ENCODE measurements around the gene KLHL3.
A peak's percentile ranks its signal among the peaks of the same experiment; 100 is the strongest.

The KLHL3 gene

GRCh38 chr5:137666461-137666850, 69.4 kb downstream of the KLHL3 start:
- TF ChIP-seq CTCF (IDR thresholded peaks at IDR 0.05) (no peak), ZFX (IDR thresholded peaks at IDR 0.05; ENCODE audit: borderline replicate concordance) (no peak)

GRCh38 chr5:137665678-137666460, 70.0 kb downstream of the KLHL3 start:
- TF ChIP-seq CTCF (IDR thresholded peaks at IDR 0.05): no peak
- TF ChIP-seq ZFX (IDR thresholded peaks at IDR 0.05; ENCODE audit: borderline replicate concordance): no peak
- no peak overlapping the region for H3K27ac ChIP-seq

More at GRCh38 chr5:137666461-137666850, 69.4 kb downstream of the KLHL3 start:
- no peak overlapping the region for H3K27ac ChIP-seq

GRCh38 chr5:137660349-137660817, 75.5 kb downstream of the KLHL3 start:
- no peak for TF ChIP-seq ZFX (IDR thresholded peaks at IDR 0.05; ENCODE audit: borderline replicate concordance)
- peak; percentile 90 for TF ChIP-seq CTCF (IDR thresholded peaks at IDR 0.05)
- no peak overlapping the region for H3K27ac ChIP-seq

GRCh38 chr5:137659209-137659608, 76.7 kb downstream of the KLHL3 start:
- TF ChIP-seq CTCF (IDR thresholded peaks at IDR 0.05) (no peak), ZFX (IDR thresholded peaks at IDR 0.05; ENCODE audit: borderline replicate concordance) (no peak)
- H3K27ac ChIP-seq: no peak overlapping the region

GRCh38 chr5:137658324-137658723, 77.6 kb downstream of the KLHL3 start:
- TF ChIP-seq ZFX (IDR thresholded peaks at IDR 0.05; ENCODE audit: borderline replicate concordance) (no peak), CTCF (IDR thresholded peaks at IDR 0.05) (no peak)
- no peak overlapping the region for H3K27ac ChIP-seq

GRCh38 chr5:137657073-137657472, 78.8 kb downstream of the KLHL3 start:
- TF ChIP-seq CTCF (IDR thresholded peaks at IDR 0.05) (no peak), ZFX (IDR thresholded peaks at IDR 0.05; ENCODE audit: borderline replicate concordance) (no peak)
- H3K27ac ChIP-seq: no peak overlapping the region

- no peak for TF ChIP-seq CTCF (IDR thresholded peaks at IDR 0.05)
- no peak for TF ChIP-seq ZFX (IDR thresholded peaks at IDR 0.05; ENCODE audit: borderline replicate concordance)
- H3K27ac ChIP-seq: no peak overlapping the region
These were observed 79.3 kb downstream of the KLHL3 start for GRCh38 chr5:137656558-137656957.

Measured in 22Rv1 (cell line).